Ishikawa (cell line): ENCODE results near the gene PALLD.

Source experiments
- CEBPB ChIP-seq: IDR thresholded peaks from 2 replicates; pipeline ENCODE4 v1.6.1; 2012
- CREB1 ChIP-seq: IDR thresholded peaks from 2 replicates; pipeline ENCODE4 v1.6.1; 2012; ENCODE audit warnings: low read depth
- EGR1 ChIP-seq: IDR thresholded peaks from 2 replicates; pipeline ENCODE4 v1.6.1; 2012
- EP300 ChIP-seq: IDR thresholded peaks from 2 replicates; pipeline ENCODE4 v1.6.1; 2012; ENCODE audit warnings: borderline replicate concordance
- FOXM1 ChIP-seq: IDR thresholded peaks from 2 replicates; pipeline ENCODE4 v1.6.1; 2012; ENCODE audit warnings: low read depth, borderline replicate concordance
- NFIC ChIP-seq: IDR thresholded peaks from 2 replicates; pipeline ENCODE4 v1.6.1; 2012
- RAD21 ChIP-seq: IDR thresholded peaks from 2 replicates; pipeline ENCODE4 v1.6.1; 2012; ENCODE audit warnings: low read depth
- TAF1 ChIP-seq: IDR thresholded peaks from 2 replicates; pipeline ENCODE4 v1.6.1; 2012; ENCODE audit warnings: low read depth, mild to moderate bottlenecking
- TEAD4 ChIP-seq: IDR thresholded peaks from 2 replicates; pipeline ENCODE4 v1.6.1; 2012
- YY1 ChIP-seq: IDR thresholded peaks from 2 replicates; pipeline ENCODE4 v1.6.1; 2012; ENCODE audit warnings: low read depth
- ZBTB7A ChIP-seq: IDR thresholded peaks from 2 replicates; pipeline ENCODE4 v1.6.1; 2012; ENCODE audit warnings: low read depth
- TF ChIP-seq, protein P1 (sequence below): IDR thresholded peaks from 2 replicates; pipeline ENCODE4 v1.6.1; 2012; ENCODE audit warnings: low read depth, mild to moderate bottlenecking
- TF ChIP-seq, protein P2 (sequence below): IDR thresholded peaks from 2 replicates; pipeline ENCODE4 v1.6.1; 2012

DNA sequence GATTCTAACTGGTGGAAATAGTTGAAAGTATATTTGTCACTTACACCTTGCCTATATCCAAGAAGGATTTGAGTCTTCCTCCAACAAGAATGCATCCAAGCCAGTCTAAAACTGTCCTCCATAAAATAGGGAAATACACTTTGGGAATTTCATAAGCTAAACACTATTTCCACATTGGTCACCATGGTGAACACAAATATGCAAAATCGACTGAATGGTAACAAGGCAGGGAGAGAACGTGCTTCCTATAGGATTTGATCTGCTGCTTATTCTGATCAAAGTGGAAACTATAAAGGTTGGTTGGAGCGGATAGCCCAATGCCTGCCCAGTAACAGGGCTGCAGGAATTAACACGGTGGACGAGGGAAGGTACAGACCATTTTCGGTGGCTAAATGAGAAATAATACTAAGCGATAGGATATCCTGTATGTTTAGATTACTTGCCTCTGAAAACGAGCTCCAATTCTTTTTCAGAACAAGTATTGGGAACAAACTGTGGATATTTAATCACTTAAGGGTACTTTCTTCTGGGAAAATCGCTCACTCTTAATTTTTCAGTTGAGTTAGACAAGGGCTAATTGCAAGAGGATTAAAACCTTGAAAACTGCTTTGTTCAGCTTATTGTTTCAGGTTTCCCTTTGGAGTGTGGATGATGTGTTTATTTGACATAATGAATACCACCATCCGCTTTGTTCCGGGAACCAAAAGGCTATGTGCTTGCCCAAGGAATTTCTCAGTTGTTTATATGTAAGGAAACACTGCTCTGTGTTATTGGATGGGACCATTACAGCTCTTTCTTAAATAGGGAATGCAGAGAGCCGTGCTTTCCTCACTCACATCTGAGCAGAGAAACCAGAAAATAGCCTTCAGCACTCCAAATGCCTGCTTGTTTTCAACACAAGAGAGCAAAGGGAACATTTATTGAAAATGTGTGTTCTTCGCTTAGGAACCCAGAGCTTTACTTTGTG lies 318.8 kb downstream of the PALLD start:
- no peak for TF ChIP-seq TAF1
- no peak for TF ChIP-seq CEBPB
- TF ChIP-seq EP300, result no peak
- no peak for TF ChIP-seq ZBTB7A
- no peak for TF ChIP-seq TEAD4
- TF ChIP-seq, protein P1, sequence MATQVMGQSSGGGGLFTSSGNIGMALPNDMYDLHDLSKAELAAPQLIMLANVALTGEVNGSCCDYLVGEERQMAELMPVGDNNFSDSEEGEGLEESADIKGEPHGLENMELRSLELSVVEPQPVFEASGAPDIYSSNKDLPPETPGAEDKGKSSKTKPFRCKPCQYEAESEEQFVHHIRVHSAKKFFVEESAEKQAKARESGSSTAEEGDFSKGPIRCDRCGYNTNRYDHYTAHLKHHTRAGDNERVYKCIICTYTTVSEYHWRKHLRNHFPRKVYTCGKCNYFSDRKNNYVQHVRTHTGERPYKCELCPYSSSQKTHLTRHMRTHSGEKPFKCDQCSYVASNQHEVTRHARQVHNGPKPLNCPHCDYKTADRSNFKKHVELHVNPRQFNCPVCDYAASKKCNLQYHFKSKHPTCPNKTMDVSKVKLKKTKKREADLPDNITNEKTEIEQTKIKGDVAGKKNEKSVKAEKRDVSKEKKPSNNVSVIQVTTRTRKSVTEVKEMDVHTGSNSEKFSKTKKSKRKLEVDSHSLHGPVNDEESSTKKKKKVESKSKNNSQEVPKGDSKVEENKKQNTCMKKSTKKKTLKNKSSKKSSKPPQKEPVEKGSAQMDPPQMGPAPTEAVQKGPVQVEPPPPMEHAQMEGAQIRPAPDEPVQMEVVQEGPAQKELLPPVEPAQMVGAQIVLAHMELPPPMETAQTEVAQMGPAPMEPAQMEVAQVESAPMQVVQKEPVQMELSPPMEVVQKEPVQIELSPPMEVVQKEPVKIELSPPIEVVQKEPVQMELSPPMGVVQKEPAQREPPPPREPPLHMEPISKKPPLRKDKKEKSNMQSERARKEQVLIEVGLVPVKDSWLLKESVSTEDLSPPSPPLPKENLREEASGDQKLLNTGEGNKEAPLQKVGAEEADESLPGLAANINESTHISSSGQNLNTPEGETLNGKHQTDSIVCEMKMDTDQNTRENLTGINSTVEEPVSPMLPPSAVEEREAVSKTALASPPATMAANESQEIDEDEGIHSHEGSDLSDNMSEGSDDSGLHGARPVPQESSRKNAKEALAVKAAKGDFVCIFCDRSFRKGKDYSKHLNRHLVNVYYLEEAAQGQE, result no peak
- no peak for TF ChIP-seq RAD21
- TF ChIP-seq, protein P2, sequence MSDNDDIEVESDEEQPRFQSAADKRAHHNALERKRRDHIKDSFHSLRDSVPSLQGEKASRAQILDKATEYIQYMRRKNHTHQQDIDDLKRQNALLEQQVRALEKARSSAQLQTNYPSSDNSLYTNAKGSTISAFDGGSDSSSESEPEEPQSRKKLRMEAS, result no peak
- TF ChIP-seq CREB1, result no peak
- TF ChIP-seq FOXM1, result no peak
- no peak for TF ChIP-seq EGR1
- TF ChIP-seq NFIC, result no peak
- TF ChIP-seq YY1, result no peak
